ENCODE measurements around the gene ZPBP.
A peak's percentile ranks its signal among the peaks of the same experiment; 100 is the strongest.
"Not testable (repeated sequence)": the region's sequence is repeated elsewhere in the genome, so short reads cannot be mapped to it uniquely, and the experiment has no call there.

Gene ZPBP, protein sequence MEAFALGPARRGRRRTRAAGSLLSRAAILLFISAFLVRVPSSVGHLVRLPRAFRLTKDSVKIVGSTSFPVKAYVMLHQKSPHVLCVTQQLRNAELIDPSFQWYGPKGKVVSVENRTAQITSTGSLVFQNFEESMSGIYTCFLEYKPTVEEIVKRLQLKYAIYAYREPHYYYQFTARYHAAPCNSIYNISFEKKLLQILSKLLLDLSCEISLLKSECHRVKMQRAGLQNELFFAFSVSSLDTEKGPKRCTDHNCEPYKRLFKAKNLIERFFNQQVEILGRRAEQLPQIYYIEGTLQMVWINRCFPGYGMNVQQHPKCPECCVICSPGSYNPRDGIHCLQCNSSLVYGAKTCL

DNA sequence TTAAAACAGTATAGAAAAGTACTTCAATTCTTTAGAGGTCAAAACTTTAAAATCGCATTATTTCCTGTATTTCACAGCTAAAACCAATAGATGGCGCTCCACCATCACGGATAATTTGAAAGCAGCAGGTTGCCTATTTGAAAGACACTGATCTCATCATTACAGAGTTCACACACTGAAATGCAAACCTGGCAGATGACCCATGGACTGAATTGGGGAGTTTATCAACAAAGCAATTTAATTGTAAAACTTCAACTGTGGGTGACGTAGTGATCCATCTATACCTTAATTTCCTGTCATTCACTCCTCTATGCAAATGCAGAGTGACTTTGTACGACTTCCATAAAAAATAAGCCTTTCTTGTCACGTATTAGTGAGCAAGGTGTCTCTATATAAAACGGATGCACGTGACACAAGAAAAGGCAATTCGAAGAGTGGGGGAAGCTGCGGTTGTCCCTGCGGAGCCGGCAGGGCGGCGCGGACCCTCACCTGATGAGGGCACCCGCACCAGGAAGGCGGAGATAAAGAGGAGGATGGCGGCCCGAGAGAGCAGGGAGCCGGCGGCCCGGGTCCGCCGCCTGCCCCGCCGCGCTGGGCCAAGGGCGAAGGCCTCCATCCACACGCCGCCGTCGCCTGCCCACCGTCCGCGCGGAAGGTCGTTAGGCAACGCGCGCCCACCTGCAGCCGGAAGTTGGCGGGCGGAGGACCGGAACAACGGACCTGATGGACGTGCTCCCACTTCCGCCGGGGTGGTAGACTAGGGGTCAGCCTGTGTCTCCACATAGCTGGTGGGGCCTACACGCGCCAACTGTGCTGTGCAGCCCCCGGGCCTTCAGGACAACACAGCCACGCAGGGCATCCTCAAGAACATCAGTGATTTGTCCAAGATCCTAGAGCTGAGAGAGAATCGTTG lies at the start of gene ZPBP:
Gene ZPBP, minus strand, starts transcription at position 668 of the 913 bp plus-strand sequence. Its CDS starts 52 bp downstream, at position 616.
- DNase-seq = peak; percentile 30

DNA sequence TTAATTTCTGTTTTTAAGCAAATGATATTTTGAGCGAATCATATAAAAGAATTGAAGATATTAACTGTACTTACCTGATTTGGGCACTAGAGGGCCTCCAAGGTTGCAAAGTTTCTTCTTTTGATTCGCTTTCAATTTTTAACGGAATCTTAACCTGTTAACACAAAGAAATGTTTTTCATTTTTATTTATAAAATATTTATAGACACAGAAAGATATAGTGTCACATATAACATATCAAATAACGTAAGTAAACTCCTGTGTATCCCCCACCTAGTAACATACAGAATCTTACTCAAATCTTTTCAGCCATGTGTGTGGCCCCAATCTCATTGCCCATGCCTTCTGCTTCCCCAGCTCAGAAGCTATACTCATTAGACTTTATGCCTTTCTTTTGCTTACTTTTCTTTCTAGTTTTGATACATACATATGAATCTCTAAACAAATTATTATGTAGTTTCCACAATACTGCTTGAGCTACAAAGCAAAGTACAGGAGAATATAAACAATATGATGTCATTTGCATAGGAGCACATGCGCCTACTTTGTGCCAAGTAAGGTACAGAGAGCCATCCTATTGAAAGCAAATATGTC lies 49.5 kb upstream of the ZPBP start:
- DNase-seq = peak; percentile 28

DNA sequence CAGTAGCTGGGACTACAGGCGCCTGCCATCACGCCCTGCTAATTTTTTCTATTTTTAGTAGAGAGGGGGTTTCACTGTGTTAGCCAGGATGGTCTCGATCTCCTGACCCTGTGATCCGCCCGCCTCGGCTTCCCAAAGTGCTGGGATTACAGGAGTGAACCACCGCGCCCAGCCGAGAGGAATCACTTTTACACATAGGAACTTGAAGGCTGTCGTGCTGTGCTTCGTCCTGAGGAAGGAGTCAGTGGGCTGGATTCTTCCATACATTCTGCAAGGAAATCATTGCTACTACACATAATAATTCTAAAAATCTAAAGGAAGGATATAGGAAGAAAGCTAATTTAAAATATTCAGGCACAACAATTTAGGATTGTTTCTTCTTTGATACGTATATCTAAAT lies 48.8 kb upstream of the ZPBP start:
- DNase-seq = no peak

DNA sequence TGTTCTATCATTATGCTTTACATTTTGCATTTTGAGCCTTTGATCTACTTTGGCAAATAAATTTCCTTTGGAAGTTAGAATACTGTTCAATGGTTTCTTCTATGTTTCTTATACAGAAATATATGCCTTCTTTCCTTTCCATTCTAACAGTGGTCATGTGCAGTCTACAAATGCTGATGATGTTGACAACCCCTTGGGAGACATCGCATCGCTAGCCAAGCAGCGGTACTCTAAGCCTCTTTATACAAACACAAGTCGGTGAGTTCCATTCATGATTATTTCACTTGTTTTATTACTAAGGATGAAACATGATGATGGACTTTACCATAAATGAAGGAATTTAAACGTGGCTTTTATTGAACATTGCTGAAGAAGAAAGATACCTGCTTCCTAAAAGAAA lies 48.1 kb upstream of the ZPBP start:
- DNase-seq = no peak

DNA sequence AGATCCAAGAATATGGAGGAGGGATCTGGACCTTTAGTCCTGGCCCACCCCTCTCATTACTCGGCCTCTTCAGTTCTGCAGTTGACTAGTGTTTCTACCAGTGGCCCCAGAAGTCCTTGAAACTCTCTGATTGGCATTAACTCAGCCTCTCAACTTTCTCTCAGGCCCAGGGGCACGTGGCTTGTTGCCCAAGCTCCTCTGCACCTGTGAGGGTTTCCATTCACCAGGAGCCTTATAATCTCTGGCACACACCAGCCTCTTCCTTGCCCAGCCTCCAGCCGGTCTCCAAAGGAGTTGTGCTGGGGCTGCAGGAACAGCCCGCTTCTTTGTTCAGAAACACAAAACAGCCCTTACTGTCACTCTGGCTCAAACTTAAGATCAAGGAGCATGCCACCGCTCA lies 47.6 kb upstream of the ZPBP start:
- DNase-seq = no peak

DNA sequence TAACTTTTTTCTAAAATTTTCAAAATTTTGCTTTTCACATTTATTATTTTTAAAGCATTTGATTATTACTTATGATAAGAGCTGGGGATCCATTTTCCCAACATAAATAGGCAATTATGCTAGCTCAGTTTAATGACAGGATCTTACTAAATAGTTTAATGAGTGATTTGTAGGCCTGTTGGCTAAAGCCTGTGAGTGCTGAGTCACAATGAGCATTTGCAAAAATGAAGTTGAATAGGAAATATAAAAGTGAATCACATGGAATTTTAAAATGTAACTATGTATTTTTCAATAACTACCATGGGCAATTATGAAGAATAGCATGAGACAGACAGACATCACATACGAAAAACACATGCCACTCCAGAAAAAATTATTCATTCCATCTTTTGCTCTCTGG lies 45.1 kb upstream of the ZPBP start:
- no peak for DNase-seq

DNA sequence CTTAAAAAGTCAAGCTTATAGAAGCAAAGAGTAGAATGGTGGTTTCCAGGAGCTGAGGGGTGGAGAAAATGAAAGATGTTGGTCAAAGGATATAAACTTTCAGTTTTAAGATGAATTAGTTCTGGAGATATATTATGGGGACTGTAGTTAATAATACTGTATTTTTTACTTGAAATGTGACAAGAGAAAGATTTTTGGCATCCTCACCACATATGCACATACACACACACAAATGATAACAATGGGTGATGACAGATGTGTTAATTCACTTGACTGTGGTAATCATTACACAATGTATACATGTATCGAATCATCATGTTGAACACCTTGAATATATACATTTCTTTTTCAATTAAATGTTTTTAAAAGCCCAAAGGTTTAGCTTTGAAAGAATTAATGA lies 32.7 kb upstream of the ZPBP start:
- DNase-seq = no peak

DNA sequence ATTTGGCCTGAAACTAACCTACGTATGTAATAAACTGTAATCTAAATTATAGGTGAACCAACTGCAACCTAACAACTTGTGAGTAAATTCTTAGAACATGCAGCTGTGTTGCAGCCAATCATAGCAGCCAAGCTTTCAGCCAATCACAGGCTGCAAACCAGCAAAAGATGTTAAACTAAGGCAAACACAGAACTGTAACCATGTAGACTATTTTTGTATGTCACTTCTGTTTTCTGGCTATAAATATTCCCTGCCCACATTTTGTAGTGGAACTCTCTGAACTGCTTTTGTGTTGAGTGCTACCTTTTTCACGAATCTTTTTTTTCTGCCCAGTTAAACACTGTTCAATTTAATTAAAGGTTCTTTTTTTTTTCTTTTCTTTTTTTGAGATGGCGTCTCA lies 28.2 kb upstream of the ZPBP start:
- DNase-seq = no peak

DNA sequence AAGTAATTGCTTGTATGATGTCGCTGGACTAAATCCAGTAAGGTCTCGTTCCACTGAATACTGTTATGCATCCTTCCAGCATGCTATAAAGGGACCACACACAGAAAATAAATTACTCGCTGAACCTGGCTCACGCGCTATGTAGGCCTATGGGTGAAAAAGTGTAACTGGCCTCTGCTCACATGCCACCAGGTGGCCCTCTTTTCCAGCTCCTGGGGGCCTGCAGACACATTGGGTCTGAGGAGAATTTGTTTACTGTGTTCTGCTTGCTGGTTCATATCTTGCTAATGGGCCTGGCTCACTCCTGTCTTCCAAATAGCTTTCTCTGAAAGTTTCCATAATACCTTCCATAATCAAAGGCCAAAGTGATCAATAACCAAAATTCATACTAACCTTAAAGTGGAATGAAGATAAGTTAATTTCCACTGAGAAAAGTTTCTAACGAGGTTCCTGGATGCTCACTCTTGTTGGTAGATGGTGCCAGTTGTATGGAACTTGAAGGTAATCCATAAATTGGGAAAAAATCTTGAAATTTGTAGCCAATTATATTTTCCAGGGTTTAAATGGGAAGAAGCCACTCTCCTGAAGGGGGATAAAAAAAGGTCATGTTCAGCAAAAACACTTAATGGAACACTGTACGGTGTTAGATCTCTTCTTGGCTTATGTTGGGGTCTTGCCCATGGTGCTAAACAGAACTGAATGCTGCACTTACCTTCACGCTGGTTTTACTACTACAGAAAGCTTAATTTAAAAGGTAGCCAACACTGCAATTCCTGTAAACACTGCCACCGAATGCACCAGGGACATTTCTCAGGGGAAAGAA lies 27.0 kb upstream of the ZPBP start:
- DNase-seq = no peak

DNA sequence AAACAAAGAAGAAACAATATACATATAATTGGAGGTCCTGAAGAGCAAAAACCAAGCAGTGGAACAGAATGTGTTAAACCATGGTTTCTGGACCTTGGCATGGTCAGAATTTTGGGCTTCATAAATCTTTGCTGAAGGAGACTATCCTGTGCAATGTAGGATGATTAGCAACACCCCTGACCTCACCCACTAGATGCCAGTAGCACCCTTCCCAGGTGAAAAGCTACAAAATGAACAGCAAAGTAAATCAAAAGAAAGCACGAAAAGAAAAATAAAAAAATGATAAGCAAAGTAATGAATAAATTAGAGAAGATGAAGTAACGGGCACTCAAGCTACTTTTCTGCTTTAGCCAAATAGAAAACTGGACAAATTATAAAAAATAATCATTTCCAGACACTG lies 19.2 kb upstream of the ZPBP start:
- no peak for DNase-seq

DNA sequence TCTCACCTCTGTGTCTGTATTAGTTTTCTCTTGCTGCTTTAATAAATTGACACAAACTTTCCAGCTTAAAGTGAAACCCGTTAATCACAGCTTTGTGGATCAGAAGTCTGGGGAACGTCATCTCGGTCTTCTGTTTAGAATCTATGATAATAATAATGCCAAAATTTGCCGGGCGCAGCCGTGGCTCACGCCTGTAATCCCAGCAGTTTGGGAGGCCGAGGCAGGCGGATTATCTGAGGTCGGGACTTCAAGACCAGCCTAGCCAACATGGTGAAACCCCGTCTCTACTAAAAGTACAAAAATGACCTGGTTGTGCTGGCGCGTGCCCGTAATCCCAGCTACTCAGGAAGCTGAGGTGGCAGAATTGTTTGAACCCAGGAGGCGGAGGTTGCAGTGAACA lies 8.8 kb upstream of the ZPBP start:
- DNase-seq = no peak

DNA sequence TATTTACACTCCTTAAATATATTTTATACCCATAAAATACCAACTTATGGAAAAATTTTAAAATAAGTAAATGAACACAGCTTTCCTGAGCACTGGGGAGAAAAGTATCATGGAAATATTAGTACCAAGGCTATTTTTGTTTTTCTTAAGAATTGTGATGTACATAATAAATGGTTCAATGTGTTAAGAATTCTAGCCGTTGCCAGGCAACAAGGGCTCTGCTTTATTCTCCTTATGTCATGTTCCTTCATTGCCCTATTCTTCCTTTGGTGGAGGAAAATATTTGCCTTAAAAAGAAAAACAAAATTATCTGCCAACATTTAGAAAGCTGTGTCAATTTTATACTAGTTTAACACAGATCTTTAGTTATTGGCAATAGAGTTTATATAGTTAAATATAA lies 2.6 kb upstream of the ZPBP start:
- DNase-seq = no peak

DNA sequence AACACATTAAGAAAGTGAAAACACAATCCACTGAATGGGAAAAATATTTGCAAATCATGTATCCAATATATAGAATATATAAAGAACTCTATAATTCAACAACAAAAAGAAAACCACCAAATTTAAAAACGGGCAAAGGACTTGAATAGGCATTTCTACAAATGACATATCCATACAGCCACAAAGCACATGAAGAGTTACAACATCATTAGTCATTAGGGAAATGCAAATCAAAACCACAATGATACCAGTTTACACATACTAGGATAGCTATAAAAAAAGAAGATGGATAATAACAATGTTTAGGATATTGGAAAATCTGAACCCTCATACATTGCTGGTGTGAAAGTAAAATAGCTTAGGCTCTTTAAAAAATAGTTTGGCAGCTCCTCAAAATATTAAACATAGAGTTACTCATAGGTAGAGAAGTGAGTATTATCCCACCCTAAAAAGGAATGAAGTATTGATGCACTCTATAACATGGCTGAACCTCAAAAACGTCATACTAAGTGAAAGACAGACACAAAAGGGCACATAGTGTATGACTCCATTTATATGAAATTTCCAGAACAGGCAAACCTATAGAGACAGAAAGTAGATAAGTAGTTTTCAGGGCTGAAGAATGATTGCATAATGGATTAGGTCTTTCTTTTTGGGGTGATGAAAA lies 4.5 kb downstream of the ZPBP start:
- DNase-seq = no peak

DNA sequence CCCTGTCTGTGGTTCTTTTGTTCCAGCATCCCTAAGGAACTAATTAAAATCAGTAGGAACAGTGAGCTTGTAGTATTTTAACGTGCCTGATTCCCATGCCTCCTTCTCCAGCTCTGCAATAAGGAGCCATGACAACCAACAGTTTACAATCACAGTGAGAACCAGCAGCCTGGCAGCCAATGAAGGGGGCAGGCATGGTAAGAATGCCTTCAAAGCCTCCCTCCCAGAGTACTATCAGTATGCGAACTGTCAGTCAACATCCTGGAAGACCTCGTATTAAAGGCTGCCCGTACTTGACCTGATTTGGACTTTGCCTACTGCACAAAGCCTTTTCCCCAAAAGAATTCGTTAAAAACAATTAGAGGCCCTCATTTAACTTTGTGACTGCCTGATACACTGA lies 7.7 kb downstream of the ZPBP start:
- DNase-seq = no peak

DNA sequence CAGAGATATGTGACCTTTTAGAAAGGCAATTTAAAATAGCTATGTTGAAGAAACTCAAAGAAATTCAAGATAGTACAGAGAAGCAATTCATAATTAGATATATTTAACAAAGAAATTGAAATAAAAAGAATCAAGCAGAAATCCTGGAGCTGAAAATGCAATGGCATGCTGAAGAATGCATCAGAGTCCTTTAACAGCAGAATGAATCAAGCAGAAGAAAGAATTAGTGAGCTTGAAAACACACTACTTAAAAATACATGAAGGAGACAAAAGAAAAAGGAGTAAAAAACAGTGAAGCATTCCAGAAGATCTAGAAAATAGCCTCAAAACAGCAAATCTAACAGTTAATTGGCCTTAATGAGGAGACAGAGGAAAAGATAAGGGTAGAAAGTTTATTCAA lies 20.0 kb downstream of the ZPBP start:
- no peak for DNase-seq

DNA sequence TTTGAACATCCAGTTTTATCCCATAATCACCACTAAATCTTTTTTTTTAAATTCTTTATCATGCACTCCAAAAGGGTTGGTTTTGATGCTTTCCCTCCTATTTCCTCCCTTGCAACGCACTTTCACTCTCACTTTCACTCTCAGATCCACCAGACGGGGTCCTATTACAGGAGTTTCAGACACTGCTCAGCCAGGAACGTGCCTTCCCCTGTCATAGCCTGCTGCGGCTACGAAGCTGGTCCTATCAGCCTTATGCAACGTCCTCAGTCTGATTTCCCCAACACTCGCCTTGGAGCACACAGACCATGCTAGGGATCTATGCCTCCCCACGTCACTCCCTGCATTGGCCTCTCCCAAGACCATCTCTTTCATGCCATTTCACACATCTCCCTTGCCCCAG lies 23.4 kb downstream of the ZPBP start:
- DNase-seq = no peak

DNA sequence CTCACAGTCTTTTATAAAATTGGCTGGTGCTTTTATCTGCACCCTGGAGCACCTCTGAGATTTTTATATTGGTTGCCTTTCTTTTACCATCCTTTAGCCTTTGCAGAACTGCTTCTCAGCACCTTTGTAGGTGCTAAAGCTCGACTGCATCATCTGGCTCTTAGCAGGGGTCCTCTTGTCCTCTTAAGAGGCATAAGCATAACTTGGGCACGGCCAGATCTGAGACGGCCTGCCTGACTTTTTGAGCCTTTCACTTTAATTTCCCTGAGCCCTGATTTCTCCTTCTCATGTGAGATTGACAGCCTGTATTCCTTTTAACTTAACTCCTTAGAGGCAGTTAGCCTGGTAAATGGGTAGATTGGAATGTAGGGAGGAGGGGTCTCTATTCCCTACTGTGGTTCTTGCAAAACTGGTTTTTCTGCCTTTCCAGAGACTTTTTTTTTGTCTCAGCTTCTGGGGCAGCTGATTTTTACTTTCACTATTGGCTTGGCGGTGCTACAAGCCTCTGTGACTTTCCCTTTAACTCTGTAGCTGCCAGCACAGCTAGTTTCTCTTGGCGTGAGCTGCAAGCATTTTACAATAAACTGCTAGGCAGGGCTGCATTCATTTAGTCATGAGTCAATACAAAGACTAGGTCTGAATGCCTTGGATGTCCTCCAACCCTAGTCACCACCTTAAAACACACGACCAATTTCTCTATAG lies 24.0 kb downstream of the ZPBP start:
- peak; percentile 61 for DNase-seq

DNA sequence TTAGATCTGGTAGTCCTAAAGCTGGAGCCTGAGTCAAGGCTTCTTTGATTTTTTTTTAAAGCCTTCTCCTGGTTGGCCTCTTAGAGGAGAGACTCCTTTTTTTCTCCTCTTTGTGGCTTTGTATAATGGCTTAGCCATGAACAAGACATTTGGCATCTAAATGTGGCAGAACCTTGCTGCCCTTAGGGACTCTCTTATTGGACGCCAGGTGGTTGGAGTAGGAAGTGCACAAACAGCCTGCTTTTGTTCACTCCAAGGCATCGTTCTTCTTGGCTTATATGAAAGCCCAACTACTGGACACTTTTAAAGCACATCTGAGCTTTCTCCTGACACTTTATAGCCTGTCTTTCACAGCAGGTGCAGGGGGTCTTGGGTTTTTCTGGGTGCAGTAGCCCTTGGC lies 25.0 kb downstream of the ZPBP start:
- no peak for DNase-seq

DNA sequence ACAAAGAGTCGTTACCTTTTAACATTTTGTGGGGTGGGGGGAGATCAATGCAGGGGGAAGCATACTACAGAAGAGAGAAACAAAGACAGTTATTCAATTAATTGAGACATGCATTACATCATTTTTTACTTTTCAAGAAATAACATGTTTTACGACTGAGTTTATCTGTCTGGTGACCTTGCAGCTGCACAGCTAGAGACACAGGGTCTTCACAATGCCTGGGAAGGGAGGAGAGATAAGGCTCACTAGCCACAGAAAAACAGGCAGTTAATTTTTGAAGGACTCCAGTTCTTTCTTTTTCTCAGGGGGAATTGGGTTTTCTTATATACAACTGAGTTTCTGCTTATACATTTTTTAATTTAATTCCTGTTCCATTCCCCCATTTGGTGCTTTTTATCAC lies 30.1 kb downstream of the ZPBP start:
- no peak for DNase-seq

DNA sequence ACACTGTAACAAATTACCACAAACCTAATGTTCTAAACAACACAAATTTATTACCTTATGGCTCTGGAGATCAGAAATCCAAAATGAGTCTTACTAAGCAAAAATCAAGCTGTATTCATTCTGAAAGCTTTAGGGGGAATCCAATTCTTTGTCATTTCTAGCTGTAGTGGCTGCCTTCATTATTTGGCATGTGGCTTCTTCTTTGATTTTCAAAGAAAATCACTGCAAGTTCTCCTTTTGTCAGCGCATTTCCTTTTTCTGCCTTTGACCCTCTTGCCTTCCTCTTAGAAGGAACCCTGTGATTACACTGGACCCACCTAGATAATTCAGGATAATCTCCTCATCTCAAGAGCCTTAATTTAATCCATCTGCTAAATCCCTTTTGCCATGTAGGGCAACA lies 36.9 kb downstream of the ZPBP start:
- DNase-seq = no peak

DNA sequence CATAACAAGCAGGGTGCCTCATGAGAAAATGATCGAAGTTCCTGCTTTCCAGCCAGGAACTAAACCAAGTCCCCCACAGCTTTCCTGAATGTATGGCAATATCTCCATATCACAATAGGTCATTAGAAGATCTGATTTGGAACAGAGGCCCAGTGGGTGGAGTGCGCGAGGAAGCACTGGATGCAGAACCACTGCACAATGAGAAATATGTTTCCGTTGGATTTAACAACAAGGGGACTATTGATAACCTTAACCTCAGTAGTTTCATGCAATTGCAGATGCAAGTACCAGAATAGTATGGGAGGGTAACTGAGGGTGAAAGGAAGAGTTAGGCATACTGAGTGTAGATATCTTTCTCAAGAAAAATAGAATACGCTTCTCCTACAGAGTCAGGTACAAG lies 45.3 kb downstream of the ZPBP start:
- no peak for DNase-seq

DNA sequence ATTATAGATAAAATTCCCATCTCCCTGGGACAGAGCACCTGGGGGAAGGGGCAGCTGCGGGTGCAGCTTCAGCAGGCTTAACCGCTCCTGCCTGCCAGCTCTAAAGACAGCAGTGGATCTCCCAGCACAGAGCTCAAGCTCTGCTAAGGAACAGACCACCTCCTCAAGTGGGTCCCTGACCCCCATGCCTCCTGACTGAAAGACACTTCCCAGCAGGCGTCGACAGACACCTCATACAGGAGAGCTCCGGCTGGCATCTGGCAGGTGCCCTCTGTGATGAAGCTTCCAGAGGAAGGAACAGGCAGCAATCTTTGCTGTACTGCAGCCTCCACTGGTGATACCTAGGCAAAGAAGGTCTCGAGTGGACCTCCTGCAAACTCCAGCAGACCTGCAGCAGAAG lies 51.9 kb downstream of the ZPBP start:
- not testable (repeated sequence) for DNase-seq
